HG02852 (cell line): Measurements from ENCODE around the gene CREBRF.
"Not testable (repeated sequence)": the region's sequence is repeated elsewhere in the genome, so short reads cannot be mapped to it uniquely, and the experiment has no call there.

Source experiments
- ATAC-seq: cut with Tn5 transposase; IDR thresholded peaks from one replicate; pipeline ENCODE4 v1.9.1; 2021; ENCODE audit warnings: mild to moderate bottlenecking, moderate library complexity; ENCODE audit not compliant: unreplicated experiment

CREBRF gene

GRCh38 chr5:173075970-173076369 lies 19.8 kb downstream of the CREBRF start:
- ATAC-seq: no peak

GRCh38 chr5:173076471-173076870 lies 20.3 kb downstream of the CREBRF start:
- ATAC-seq: not testable (repeated sequence)

- ATAC-seq: no peak
These were observed 22.7 kb downstream of the CREBRF start for GRCh38 chr5:173078878-173079277.

GRCh38 chr5:173089581-173089980 lies 33.4 kb downstream of the CREBRF start:
- ATAC-seq: no peak

- no peak for ATAC-seq
These were observed 34.5 kb downstream of the CREBRF start for GRCh38 chr5:173090639-173091038.

- no peak for ATAC-seq
These were observed 35.8 kb downstream of the CREBRF start for GRCh38 chr5:173091981-173092380.

GRCh38 chr5:173093606-173094005 lies 37.5 kb downstream of the CREBRF start:
- no peak for ATAC-seq

GRCh38 chr5:173094012-173094661 lies 38.0 kb downstream of the CREBRF start:
- ATAC-seq: no peak

- ATAC-seq: no peak
These were observed 42.6 kb downstream of the CREBRF start for GRCh38 chr5:173098787-173099186.

- ATAC-seq: no peak
These were observed 43.3 kb downstream of the CREBRF start for GRCh38 chr5:173099461-173099860.

GRCh38 chr5:173101245-173101644 lies 45.1 kb downstream of the CREBRF start:
- ATAC-seq: no peak

- no peak for ATAC-seq
These were observed 47.3 kb downstream of the CREBRF start for GRCh38 chr5:173103411-173103810.

GRCh38 chr5:173108914-173109313 lies 52.8 kb downstream of the CREBRF start:
- ATAC-seq: no peak

GRCh38 chr5:173114536-173114935 lies 58.4 kb downstream of the CREBRF start:
- ATAC-seq: no peak

GRCh38 chr5:173119719-173120118 lies 63.6 kb downstream of the CREBRF start:
- ATAC-seq: no peak

- ATAC-seq: no peak
These were observed 67.3 kb downstream of the CREBRF start for GRCh38 chr5:173123416-173123815.

GRCh38 chr5:173132166-173132565 lies 76.0 kb downstream of the CREBRF start:
- not testable (repeated sequence) for ATAC-seq

- no peak for ATAC-seq
These were observed 82.6 kb downstream of the CREBRF start for GRCh38 chr5:173138707-173139106.

GRCh38 chr5:173139631-173140030 lies 83.5 kb downstream of the CREBRF start:
- ATAC-seq: no peak

GRCh38 chr5:173140769-173141168 lies 84.6 kb downstream of the CREBRF start:
- ATAC-seq: no peak

GRCh38 chr5:173143567-173143966 lies 87.4 kb downstream of the CREBRF start:
- ATAC-seq: no peak

- peak; percentile 91 for ATAC-seq
These were observed 88.3 kb downstream of the CREBRF start, which contains the start of gene BNIP1 for GRCh38 chr5:173144200-173145176. TSS of gene BNIP1 (plus strand) at chr5:173144531. CDS start at chr5:173144546, 15 bp downstream.
